Lower leg skin (tissue), 3 donors: ENCODE measurements around the gene SMG7.

Source experiments
- CTCF ChIP-seq, 3 donors: fragments of 450-650 bp; IDR thresholded peaks; one replicate each; pipeline ENCODE4 v1.5.1; 2016; ENCODE audit warnings: antibody characterized with exemption in 3 of 3, mild to moderate bottlenecking in 3 of 3, moderate library complexity in 2 of 3
- POLR2A ChIP-seq, 2 donors: fragments of 450-650 bp; IDR thresholded peaks; one replicate each; pipeline ENCODE4 v1.6.1; 2016 to 2017; ENCODE audit warnings: antibody characterized with exemption in 2 of 2, mild to moderate bottlenecking in 1 of 2, moderate library complexity in 1 of 2

- no peak for TF ChIP-seq CTCF (IDR thresholded peaks at IDR 0.05)
- TF ChIP-seq POLR2A (IDR thresholded peaks at IDR 0.05): no peak
Observed at GRCh38 chr1:183593356-183593755, 121.1 kb downstream of the SMG7 start.
